DMS53 treated with DMSO at 0.1 percent for 48 hours (cell line): ENCODE measurements around the gene CACNA2D3.

Experiments
- DNase-seq: peaks from one replicate; lab custom pipeline; 2025; ENCODE audit not compliant: unreplicated experiment; lab: John Stamatoyannopoulos, UW

CACNA2D3 gene

DNA sequence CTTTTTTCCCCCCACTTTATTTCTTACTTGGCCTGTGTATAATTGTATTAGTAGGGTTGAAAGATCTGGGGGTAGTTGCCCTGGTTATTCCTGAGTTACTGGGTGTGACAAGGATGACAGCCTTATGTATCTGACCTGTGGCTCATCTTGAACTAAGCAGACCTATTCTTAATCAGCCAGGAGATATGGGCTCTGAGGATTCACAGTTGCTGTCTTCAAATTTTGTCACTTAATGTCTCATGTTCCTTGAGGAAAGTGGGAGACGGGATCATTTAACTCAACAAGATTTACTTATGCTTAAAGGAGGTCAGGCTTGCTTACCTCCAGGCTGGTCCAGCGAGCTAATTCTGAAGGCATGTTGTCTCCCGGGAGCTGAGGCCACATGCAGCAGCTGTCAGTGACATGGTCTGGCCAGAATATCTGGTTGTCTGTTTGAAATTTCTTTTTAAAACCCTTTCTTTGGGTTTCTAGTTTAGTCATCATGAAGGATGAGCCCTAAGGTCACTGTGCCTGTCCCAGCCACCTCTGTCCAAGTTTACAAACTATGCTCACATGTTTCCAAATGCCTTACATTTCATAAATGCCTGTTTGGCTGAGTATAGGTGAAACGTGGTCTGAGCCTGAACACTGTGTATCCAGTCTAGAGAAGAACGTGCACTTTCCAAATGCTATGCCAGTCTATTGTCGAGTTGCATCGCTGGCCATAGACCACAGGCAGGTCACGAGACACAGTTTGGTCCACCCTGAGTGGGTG is 778.7 kb downstream of the CACNA2D3 start:
- no peak for DNase-seq

DNA sequence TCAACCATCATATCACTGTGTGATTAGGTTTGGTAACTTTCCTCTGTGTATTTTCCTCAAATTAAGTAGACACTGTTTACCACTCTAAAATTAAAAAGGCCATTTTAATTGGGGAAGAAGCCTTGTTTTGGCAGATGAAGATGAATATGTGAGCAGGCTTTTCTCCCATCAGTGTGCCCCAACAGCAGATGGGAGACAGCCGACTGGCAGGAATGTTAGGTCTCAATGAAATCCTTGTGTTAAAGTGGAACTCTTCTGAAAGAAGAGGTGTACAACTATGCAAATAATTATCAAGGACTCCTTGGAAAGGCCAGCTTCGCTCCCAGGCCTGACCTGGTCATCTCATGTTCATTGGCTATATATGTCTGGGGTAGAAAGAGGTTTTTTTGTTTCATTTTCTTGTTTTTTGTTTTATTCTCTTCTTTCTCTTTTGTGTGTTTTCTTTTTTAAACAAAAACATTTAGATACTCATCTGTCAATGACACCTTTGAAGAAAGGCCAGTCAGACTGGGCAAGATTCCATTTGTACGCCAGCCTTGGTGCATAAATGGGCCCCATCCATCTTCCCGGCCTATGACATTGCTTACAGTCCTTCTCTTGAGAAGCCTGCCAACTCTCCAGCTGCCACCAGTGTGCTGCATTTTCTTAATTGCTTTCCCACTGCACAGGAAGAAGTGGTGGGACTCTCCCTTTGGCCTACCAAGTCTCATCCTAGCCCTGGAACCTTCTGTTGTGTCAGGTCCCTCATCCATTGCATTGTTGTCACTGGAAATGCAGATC is 779.7 kb downstream of the CACNA2D3 start:
- DNase-seq: no peak

DNA sequence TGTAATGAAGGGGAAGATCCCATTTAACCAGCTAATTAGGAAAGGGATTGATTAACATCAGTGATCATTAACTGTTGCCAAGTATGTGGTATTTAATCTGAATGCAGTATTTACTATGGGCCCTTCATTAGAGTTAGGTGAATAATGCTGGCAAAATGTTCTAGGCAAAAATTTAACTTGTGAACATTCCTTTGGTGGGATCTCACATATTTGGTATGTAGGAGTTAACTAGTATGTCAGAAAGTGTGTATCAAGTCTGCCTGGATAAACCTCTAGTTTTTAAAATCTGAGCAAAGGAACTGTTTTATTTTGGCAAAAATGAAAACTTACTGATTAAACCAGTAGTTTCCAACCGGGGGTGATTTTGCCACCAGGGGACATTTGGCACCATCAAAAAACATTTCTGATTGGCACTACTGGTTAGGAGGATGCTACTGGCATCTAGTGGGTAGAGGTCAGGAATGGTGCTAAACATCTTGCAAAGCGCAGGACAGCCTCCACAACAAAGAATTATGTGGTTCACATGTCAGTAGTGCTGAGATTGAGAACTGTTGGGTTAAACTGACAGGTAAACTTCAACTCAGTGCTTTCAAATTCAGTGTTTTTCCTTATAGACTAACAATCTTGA is 783.0 kb downstream of the CACNA2D3 start:
- no peak for DNase-seq

DNA sequence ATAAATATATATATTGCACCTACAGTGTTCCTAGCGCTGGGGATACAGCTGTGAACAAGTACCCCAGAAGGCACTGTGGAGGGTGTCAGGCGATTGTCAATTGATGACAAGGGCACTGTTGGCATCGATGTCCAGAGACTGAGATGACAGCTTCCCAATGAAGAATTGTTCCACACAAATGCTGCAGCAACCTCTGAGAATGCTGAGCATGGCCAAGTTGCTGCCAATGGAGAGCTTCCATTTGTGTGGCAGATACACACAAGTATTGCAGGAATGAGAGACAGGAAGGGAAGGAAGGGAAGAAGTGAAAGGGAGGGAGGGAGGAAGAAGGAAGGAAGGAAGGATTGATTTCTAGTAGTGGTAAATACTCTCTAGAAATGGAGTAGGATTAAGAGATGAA is 783.6 kb downstream of the CACNA2D3 start:
- no peak for DNase-seq

DNA sequence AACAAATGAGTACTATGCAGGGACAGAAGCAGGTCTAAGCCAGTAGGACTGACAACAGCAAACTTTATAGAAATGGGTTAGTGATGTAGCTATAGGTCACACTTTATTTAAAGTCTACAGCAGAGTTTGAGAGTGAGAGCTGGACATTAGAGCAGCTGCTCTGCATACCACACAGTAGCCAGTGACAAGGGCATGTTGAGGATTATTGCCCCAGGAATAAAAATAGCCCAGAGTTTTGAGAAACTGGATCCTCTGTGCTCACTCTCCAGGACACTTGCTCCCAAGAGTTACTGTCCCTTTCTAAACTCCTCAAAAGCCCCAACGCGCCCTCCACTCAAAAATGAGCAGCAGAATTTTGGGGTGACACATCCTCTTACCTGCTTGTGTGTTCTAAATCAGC is 784.4 kb downstream of the CACNA2D3 start:
- DNase-seq: no peak

DNA sequence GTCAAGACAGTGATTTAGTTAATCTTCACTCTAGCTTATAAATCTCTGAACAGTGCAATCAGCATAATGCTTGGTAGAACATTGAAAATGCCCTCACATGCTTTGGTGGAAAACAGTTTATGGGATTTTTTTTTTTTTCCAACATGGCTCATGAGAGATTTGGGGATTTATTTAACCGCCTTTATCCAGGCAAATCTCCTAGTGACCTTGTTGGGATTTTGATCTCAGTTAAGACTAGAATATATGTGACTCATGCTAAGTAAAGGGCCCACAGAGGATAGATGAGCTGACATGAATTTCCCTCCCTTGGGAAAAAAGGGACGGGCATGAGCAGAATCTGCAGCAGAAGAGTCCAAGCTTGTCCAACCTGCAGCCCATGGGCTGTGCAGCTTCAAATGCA is 786.8 kb downstream of the CACNA2D3 start:
- DNase-seq: no peak

DNA sequence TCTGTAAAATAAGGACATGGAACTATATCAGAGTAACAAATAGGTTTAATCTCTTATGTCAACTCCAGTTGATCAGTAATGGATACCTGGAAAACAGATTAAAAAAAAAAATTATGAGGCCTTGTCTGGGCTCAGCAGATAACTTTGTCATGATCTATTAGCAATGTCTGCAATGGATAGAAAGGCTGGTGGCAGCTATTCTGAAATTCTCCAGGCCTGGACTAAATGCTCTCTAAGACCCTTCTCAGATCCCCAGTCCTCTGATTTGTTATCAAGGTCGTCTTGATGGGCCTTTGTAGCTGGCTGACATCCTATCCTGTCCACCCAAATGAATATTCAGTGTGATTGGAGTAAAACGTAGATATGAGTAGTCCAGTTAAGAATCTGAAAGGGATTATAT is 791.8 kb downstream of the CACNA2D3 start:
- DNase-seq: no peak

DNA sequence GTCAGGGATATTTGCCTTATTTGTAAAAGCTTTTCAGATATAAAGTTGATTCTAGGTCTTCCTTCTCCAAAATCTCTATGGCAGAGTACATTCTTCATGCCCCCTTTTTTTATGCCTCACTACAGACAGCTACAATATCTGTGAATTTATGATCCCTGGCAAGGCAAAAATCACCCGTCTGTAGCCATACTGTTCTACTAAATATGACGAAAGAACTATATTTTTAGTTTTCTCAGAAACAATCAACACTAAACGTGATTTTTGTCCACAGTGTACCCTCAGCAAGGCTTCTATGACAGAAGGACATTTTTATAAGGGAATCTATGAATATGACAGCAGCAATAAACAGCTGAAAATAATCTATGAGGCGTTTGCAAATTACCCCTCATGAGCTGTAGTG is 792.8 kb downstream of the CACNA2D3 start:
- DNase-seq: no peak

DNA sequence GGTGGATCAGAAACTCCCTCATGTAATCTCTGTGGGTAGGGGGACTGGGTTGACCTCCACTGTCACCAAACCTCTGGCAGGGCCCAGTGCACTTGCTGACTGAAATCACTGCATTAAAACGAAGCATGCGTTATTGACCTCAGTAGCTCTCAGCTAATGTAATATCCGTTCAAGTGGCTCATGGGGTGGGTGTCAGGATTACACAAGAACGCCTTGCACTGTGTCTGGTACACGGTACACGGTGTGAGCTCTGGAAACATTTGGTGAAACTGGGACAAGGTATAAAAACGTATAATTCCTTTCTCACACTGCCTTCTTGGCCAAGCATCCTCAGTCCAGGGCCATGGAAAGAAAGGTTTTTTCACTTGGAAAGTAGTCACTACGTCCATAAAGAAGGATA is 793.6 kb downstream of the CACNA2D3 start:
- DNase-seq: no peak

DNA sequence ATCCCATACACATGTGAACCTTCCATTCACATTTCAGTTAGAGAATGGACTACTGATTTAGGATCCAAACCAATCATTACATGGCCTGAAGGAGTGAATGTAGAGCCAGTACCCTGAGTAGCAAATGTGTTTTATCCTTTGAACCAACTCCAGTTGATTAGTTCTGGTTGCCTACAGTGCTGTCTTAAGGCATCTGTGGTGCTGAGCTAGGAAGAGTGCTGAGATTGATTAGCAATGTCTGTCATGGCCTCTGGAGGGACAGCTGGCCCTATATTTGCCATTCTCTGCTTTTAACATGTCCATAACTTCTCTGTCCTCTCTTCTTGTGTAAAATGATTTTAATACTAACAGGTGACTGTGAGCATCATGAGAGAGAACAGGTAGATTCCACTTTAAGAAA is 794.4 kb downstream of the CACNA2D3 start:
- no peak for DNase-seq

DNA sequence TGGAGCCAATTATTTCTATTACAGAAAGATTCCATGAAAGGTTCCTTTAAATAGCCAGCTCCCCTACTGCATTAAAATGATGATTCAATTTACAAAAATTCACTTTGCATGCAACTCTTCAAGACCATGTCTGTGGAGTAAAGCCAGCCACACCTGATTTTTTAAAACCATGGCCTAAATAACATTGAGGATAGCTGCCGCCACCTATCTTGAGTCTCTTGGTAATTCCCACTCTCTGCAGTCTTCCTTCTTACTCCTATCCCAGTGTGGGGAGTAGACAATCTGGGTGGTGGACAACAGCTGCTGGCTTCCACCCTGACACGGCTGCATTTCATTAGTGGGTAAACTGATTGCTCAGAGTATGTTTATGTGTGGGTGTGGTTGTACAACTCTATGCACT is 794.8 kb downstream of the CACNA2D3 start:
- DNase-seq: no peak

DNA sequence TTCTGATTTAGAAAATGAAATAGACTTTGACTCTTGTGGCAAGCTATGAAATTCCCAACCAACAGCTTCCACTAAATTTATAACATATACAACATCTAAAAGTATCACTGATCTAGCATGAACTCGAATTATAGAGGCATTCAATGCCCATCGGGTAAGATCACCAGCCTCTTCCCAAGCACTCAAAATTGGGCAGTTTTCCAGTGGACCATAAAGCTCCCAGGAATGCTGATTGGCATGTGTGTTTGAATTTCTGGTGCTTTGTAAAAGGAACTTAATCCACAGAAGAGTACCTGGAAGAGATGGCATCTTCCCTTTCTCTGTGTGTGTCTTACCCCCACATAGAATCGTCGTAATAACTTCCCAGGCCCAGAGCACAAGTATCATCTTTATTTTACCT is 795.5 kb downstream of the CACNA2D3 start:
- DNase-seq: no peak

DNA sequence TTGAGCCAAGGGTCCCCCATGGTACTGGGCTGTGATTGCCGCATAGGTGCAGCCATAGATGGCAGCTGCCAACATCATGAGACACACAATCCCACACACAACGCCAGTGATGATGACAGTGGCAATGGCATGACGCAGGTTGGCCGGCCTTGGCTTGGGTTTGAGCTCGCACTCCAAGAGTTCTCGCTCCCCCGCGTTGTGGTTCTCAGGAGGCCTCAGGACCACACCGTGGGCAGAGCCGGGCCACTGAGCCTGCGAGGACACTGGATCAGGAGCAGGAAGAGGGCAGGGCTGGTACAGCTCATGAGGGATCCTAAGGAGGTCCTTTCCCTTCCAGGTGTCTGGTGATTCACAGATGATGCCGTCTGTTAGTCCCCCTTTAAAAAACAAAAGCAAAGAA is 796.2 kb downstream of the CACNA2D3 start:
- no peak for DNase-seq

DNA sequence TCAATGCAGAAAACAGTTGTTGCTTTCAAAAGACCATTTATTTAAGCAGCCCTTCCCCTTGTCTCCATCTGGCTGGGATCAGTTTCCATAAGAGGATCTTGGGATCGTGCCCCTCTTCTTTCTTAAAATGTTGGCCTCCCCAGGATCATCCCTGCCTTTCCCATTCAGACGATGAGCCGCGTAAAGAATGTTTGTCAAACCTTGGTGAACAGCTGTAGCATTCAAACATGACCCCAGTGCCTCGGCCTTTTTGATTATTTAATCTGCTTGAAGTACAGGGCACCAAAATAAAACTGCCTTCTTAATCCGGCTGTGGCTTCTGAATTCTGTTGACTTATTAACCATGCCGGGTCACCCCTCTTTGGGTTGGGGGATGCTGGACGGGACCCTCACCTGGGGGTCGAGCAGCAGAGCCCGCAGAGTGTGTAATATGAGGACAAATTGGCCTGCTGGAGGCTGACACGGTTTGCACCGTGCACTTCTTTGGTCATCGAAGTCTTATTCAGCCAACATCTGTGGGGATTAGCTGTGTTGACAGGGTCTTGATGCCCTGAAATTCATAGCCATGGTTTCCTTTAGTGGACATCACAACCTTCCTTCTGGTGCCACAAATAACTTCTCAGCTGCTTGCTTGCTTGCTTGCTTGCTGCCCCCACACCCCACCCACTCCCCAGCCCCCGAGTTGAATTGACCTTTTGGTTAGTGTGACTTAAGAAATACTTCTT is 805.9 kb downstream of the CACNA2D3 start, which contains the start of gene LRTM1:
Gene LRTM1 (minus strand): TSS at position 14 of the 725 bp plus-strand sequence. CDS start 148 bp downstream, outside the sequence.
- no peak for DNase-seq

DNA sequence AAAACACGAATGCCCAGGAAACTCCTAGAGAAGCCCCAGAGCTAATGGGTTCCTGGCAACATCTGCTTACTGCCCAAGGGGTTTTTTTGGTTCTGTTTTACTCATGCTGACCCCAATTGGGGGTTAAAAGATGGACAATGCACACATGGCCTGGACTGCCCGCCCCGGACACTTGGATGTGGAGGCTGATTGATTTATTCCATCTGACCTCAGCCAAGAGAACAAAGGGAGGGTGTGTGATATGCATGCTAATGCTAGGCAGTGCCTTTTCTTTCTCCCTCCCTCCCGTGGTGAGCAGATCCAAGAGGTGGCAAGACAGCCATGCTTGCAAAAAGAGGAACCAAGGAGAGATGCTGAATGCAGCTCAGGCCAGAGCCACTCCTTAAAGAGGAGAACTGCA is 808.8 kb downstream of the CACNA2D3 start:
- no peak for DNase-seq

DNA sequence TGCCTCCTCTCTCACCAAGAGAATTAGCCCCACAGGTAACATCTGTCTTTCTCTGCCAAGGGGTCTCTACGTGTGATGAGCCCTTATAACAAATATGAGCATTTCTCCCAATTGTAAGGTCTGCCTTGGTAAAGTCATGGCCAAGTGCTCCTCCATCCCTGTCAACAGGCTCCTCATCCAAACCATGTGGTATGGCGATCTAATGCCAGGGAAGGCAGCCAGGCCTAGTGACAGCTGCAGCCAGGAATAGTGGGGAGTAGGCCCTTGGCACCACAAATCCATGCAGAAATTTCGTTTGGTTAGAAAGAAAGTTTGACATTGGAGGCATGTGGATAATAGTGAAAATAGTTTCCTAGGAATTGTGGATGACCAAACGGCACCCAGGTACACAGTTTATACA is 810.3 kb downstream of the CACNA2D3 start:
- no peak for DNase-seq

DNA sequence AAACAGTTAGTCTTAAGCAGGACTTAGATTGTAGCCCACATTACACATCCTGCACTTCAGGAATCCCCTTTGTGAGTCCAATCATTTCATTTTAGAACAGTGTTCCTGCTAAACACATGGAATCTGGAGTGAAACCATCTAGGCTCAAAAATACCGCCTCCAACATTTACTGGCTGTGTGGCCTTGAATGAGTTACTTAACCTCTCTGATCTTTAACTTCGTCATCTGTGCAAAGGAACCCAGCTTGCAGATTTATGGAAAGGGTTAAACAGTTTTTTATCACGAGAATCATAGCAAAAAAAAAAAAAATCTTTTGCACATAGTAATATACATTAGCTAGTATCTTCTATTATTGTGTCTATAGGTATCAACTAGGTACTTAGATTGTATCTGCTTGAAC is 813.5 kb downstream of the CACNA2D3 start:
- no peak for DNase-seq

DNA sequence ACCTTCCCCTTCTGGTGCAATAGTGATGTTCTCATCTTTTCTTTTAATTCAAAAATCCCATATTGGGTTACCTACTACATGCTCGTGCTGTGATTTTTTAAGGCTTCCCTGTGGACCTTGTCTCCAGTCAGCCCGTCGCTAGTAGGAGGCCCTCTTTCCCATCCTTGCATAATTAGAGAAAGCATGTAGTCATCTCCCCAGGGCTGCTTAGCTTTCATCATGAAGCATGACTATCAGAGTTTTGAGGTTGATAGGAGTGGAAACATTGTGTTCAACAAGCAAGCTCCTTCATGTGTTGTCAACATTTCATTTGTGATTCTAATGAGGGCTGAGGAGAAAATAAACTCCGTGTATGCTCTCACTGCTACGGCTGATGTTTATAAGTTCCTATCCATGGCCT is 814.2 kb downstream of the CACNA2D3 start:
- DNase-seq: no peak

DNA sequence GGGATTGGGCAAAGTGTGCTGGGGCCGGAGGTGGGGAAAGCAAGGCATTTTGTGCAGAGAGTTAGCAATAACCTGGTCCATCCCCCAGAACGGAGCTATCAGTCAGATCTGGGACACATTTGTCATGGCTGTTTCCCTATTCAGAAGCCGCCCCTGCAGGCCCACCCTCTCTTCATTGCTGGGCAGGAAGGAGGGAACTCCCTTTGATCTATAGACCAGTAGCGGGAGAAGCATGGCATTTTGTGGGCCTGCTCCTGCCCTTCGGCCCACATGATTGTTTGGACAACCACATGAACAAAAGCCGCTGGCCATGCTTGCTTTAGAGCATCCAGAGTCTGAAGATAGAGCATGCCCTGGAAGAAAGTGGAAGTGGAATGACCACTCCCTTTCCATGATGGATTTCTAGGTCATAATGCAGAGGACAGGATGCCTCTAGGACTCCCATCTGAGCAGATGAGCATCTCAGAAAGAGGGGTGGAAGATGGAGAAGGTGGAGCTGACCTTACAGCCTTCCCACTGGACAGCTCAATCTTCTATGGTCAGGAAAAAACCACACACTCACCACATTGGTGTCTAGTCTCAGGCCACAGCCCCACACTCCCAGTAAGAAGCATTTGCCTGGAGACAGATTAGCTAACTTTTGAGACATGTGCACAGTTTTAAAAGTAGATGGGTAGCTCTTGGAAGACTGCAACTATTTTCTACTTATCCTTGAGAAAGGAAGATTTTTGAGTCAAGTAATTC is 817.4 kb downstream of the CACNA2D3 start:
- DNase-seq: no peak

DNA sequence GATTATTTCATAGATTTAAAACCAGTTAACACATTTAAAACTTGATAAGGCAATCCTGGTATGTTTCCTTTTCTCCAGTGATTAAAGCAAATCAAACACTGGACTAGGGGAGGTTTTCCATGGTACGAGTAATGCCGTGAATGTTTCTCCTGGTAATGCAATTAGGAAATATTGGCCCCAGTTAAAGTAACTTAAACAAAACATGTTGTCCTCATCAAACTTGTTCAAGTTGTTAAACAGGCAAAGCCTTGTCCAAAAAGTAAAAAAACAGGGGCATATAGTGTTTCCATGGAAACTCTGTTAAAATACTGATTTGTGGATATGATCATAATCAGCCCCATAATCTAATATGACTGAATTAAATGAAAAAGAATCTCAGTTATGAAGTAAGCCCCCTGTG is 818.6 kb downstream of the CACNA2D3 start:
- no peak for DNase-seq
